H4 (cell line): ENCODE data around the gene MAPK6. TPM values are rescaled to one million over a fixed set of nuclear protein-coding genes. Genes with fewer than 3 reads are reported as not detected.
"Not testable (repeated sequence)": the region's sequence is repeated elsewhere in the genome, so short reads cannot be mapped to it uniquely, and the experiment has no call there.

ENCODE experiments used
- DNase-seq: peaks from one replicate; pipeline ENCODE4 v3.0.0-alpha.2; 2015; ENCODE audit warnings: low spot score
- total RNA-seq: library from RNA; depleted of rRNA; stranded (reverse); fragments of >200 nt; shearing (Covaris generic); gene quantifications from 2 replicates; pipeline ENCODE4 v1.2.3, GENCODE V29; 2014

The MAPK6 gene
- total RNA-seq, 1 experiment from 2014 or later = 54.7 TPM

DNA sequence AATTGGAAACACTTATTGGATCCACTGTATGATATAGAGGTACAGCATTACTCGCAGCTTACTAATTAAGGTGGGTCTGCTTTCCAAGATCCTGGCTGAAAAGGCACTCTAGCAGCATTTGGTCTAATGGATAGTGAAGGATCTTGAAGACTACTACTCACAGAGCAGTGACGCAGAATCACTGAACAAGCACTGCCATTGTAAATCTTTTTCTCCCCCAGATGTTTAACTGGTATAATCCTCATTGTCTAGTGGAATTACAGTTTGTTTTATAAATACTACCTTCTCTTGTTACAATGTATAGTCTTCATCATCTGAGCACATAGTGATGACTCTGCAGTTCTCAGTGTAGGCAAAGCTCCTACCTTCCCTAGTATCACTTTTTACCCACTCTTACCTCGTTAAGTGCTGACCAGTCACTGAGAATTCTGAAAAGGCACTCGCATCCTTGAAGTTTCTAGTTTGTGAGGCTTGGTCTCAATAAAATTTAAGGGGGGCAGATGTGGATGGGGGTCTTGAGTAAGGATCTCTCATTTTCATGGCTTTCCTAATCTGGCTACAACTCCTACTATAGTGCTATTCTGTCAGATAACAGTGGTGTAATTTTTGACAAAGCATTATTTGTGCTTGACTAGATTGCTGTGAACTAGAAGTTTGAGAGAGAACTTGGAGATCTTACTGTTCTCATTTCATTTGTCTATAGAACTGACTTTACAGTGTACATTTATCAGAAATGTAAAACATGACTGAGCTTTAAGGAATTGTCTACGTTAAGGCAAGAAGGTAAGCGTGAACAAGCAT is 23.2 kb downstream of the MAPK6 start:
- DNase-seq = no peak

DNA sequence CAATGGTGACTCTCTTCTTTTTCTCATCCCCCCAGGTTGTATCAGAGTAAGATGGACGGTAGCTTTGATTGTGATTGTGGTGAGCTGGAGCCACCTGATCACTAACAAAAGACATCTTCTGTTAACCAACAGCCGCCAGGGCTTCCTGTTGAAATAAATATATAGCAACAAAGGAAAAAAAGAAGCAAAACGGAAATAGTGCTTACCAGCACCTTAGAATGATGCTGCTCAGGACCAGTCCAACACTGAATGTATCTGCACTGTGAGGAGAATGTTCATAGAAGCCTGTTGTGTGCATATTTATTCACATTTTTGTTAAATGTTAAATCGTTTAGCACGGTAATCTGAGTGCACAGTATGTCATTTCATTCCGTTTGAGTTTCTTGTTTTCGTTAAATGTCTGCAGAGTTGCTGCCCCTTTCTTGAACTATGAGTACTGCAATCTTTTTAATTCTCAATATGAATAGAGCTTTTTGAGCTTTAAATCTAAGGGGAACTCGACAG is 26.8 kb downstream of the MAPK6 start:
- DNase-seq = not testable (repeated sequence)

DNA sequence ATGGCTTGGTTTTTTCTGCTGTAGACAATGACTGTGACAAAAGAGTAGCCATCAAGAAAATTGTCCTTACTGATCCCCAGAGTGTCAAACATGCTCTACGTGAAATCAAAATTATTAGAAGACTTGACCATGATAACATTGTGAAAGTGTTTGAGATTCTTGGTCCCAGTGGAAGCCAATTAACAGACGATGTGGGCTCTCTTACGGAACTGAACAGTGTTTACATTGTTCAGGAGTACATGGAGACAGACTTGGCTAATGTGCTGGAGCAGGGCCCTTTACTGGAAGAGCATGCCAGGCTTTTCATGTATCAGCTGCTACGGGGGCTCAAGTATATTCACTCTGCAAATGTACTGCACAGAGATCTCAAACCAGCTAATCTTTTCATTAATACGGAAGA is 27.5 kb downstream of the MAPK6 start:
- not testable (repeated sequence) for DNase-seq

DNA sequence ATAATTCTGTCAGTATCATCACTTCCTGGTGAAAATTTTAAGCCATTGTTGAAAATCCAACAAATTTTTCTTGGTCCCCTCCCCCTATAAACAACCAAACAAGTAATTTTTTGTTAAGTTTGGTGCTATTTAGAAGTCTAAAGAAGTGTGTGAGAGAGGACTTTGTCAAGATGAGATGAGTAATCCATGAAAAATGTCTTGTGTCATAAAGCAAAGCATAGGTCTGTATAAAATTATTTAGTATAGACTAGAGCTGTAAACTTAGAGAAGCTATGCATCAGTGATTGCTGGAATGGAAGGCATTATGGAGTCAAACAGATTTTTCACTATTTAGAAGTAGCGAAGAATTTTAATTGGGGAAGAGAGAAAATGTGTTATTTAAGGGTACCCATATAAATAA is 31.4 kb downstream of the MAPK6 start:
- no peak for DNase-seq

DNA sequence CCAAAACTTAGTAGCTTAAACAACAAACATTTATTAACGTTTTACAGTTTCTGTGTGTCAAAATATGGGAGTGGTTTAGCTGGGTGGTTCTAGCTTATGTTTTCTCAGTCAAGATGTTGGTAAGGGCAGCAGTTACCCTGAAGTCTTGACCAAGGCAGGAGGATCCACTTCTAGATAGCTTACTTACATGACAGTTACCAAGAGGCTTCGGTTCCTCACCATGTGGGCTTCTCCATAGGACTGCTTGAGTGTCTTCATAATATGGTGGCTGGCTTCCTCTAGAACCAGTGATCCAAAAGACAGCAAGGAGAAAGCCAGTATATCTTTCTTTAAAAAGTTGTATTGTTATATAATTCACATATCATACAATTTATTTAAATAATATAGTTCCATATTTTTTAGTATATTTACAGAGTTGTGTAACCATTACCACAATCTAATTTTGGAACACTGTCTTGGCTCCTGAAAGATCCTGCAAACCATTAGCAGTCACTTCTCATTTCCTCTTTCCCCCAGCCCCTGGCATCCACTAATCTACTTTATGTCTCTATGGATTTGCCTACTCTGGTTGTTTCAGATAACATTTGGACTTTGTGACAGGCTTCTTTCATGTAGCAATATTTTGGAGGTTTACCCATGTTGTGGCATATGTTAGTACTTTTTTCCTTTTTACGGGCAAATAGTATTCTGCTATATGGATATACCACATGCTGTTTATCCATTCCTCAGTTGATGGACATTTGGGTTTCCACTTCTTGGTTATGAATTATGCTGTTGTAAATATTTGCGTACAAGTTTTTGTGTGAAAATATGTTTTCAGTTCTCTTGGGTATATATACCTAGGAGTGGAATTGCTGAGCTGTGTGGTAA is 33.3 kb downstream of the MAPK6 start:
- no peak for DNase-seq

DNA sequence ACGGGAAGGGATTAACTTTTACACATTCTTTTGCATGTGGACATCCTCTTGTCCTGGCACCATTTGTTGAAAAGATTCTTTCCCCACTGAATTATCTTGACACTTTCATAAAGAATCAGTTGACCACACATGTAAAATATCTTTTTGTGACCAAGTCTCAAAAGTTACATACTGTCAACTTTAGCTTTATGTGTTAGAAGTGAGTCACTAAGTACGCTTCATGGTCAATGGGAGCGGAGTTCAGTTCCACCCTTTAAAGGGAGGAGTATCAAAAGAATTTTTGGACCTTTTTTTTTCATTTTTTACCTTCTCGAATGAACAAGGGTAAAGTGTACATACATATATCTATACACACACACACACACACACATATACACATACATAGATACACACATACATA is 35.4 kb downstream of the MAPK6 start:
- no peak for DNase-seq

DNA sequence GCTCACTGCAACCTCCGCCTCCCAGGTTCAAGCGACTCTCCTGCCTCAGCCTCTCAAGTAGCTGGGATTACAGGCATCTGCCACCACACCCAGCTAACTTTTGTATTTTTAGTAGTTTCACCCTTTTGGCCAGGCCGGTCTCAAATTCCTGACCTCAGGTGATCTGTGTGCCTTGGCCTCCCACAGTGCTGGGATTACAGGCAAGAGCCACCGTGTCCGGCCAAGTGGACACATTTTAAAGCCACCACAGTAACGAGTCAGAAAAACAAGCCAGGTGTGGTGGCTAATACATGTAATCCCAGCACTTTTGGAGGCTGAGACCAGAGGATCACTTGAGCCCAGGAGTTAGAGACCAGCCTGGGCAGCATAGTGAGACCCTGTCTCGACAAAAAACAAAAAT is 35.8 kb downstream of the MAPK6 start:
- not testable (repeated sequence) for DNase-seq

DNA sequence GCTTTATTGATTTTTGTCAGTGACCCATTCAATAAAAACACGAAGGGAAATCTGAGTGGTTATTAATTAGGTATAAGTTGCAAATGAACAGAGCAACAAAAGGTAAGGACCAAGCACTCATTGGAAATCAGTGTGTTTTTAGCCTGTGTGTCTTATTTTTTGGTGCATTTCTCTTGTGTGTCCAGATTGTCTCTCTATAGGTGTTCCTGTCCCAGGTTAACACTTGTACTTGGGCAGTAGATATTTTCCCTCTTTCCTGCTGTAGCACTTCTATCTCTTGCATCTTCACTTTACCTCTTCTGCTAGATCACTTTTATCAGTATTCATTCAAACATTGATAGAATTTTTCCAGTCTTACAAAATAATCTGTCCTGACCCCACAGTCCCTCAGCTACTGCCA is 37.0 kb downstream of the MAPK6 start:
- DNase-seq = no peak

DNA sequence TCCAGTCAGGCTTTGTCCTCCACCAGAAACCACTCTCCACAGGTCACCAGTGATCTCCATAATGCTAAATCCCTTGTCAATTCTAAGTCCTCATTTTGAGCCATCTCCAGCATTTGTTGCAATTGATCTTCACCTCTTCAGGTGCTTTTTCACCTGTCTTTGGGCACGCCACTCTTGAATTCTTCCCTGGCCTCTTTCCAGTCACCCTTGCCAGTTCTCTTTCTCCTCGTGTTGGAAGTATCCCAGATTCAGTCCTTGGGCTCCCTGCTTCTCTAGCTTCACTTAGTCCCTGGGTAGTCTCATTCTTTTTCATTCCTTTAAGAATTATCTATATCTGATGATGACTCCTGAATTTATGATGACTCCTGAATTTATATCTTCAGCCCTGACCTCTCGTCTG is 37.5 kb downstream of the MAPK6 start:
- DNase-seq = no peak

DNA sequence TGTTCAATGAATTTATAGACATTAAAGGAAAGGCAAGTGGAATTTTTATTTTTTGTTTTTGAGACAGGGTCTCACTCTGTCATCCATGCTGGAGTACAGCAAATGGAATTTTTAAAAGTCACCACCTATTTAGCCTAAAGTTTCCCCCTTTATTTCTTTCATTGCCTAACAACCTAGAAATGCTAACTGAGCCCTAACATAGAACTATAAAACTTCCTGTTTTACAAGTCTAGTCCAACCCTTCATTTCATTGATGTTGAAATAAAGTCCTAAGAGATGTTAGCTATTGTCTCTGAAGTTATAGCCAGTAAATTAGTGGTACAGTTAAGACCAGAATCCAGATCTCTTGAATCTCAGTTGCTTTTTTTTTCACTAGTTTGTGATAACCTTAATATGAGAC is 39.0 kb downstream of the MAPK6 start:
- DNase-seq = no peak

DNA sequence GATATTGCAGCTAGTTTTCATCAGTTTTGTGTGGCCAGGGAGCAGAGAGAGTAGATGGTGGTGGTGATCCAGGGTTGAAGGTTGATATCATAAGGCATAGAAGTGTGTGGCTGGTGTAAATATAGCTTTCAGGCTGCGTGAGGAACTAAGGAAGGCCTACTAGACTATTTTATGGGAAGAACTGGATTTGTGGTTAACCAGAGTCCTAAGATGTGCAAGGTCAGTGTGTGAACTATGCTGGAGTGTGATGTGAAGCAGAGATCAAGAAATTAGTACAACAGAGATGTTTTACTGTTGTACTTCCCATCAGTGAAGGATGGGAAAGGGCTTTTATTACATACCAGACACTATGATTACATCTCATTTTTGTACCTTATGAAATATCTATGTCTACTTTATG is 41.5 kb downstream of the MAPK6 start:
- DNase-seq = no peak

DNA sequence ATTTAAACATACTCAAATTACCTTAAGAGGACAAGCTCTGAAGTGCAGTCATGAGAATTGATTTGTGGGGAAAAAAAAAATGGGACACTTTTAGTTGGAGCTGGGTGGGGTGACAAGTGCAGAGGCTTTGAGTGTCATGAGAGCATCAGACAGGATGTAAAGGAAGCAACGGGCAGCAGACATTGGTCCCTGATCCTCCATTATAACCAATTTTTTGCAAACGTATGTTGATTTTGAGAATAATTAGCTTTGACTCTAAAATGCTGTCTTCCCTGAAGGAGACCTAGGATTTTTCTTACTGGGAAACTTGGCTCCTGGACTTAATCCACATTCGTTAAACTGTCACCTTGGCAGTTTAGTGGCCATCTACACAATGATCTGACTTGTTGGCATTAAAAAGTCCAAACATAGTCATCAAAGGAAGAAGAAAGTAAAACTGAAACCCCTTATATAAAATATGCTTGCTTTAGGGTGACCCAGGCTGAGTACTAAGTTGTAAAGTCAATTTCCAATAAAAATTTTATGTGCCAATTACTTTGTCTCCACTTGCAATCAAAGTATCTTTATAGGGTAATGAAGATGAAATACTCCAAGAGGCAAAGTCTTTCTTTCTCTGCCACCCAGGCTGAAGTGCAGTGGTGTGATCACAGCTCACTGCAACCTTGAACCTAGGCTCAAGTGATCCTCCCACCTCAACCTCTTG is 48.0 kb downstream of the MAPK6 start:
- DNase-seq = no peak

DNA sequence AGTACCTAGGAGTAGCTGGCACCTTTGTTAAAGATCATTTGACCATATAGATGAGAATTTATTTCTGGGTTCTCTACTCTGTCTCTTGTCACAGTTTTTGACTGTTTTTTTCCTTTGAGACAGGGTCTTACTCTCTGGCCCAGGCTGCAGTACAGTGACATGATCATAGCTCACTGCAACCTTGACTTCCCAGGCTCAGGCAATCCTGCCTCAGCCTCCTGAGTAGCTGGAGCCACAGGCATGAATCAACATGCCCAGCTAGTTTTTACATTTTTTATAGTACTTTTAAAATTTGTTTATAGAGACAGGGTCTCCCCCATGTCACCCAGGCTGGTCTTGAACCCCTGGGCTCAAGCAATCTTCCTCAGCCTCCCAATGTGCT is 48.5 kb downstream of the MAPK6 start:
- DNase-seq = no peak

DNA sequence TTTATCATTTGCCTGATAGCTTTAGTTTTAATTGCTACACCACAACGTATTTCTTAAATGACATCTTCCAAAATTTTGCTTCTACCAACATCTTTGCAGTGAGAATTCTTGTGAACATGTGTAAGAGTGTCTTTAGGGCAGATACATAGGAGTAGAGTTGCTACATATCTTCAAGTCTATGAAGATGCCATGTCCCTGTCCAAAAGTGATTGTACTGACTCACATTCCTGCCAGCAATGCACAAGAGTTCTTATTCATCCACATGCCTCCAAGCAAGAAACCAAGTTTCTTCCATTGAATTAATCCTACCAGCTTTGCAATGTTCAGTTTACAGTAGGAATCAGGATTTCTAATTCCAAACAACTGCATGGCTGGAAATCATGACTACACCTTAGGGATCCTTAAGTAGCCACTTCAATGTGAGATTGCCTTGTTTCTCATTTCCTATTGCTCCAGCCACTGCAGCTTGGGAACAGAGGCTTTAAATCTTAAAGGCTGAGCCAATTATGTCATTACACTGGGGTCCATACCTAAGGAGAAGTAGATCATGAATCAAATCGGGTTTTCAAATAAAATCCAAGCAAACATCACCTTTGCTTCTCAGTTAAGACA is 49.1 kb downstream of the MAPK6 start:
- no peak for DNase-seq

DNA sequence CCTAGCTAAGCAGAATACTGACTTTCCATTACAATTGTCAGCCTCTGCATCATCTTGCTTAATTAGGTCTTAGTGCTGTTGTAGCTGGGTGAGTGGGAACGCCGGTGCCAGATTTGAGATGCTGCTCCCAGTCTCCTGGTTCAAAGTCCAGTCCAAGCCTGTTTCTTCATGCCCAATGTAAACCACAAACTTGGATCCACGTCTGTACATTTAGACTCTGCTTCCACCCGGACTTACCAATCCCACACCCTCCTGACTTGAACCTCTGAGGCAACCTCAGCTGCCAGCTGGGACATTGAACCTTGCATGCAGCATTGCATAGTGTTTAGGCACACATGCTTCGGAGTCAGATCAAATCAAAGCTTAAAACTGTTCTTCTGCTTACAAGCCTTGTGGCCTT is 50.5 kb downstream of the MAPK6 start:
- DNase-seq = no peak

DNA sequence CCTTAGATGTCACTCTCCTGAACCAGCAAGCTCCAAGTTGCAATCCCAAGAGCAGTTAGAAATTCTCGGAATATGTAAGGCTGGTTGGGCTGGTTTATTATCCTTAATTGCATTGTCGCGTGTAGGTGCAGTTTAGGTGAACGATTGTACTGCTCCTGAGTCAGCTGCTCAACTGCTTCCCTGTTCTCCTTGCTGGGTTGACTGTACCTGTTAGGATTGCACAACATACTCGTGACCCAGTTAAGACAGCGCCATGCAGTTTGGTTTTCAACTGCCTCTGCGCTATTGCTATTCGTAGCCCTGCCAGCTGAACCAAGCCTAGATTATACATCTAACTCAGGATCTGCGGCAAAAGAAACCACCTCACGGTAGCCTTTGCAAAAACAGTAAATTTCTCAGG is 52.6 kb downstream of the MAPK6 start:
- DNase-seq = no peak

DNA sequence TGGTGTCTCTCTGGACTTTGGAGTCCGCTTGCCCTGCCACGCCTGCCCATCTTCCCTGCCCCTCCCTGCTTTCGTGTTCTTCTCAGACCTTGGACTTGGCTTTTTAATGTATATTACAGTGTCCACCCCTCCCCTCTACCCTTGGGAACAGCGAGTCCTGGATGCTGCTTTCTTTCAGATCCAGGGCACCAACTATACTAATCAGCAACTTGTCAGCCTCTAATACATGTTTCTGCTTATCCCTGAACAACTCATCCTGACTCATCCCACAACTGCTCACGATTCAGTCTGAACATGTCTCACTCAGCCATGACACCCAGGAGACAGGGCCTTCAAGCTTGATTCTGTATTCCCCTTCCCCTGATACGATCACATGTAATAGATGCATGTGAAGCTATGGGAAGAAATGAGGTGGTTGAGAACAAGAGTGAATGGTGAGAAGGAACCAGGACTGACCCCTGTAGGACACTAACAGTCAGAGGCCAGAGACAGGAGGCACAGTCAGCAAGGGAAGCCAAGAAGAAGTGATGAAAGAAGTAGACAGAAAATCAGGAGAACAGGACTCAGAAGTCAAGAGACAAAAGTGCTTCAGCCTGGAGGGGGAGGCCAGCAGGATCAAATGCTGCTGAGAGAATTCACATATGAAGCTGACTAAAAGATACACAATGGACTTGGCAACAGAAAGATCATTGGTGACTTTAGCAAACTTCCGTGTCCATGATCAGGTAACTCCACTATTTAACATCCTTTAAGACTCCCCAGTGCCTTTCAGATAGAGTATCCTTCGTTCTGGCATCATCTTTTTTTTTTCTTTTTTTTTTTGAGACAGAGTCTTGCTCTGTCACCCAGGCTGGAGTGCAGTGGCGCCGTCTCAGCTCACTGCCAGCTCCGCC is 58.1 kb downstream of the MAPK6 start:
- DNase-seq = no peak

DNA sequence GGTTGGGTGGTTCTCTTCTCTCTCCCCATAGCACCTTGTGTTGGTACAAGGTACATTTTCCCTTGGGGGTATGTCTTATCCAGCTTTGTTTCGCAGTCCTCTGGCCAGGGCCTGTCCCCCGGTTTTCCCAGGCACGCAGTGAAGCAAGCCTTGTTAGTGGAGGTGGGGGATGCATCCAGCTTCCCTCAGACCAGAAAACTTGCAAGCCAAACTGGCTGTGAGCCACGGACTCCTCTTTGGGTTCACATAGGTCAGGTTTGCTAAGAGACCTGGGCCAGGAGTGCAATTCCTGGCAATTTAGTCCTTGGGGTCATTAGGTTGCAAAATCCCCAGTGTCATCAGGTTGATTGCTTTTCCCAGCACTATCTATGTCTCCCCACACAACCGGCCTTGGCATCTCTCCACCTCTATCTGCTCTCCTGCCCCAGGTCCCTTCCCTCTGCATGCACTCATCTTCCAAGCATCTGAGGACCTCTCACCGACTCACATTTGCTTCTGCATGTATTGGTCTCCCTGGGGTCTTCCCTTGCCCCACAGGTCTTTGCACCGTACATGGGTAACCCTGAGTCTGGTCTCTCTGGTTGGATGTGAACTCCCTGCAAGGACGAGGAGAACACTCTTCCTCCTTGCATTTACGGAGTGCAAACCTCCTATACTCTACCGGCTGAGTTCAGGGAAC is 59.3 kb downstream of the MAPK6 start:
- DNase-seq = no peak

DNA sequence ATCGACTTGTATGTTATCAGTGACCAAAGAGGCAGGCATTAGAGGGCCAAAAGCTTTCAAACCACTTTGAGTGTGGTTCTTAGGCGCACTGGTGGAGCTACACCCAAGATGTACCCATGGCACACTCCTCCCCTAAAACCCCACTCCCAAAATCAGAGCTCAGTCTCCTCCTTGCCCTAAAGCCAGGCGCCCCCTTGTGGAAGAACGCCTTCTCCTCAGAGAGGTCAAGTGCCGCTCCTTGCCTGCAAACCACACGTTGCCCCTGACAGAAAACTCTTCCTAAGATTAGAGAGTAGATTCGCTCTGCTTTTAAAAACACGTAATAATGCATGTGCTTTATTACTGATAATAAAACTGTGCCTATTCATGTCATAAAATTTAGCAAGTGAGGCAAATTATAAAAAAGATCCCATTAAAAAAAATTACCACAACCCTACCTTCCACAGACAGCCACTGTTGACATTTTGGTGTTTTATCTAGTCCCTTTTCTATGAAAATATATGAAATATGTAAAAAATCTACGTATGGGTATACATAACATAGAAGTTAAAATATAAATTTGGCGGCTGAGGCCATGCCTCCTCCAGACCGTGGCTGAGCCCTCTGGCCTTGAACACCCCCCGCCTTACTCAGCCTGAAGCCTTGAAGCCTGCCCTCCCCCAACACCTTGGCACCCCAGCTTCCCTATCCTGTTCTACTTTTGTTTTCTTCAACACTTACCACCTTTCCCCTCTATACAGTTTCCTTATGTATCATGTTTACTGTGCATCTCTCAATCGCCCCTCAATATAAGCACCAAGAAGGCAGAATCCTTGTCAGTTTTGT is 60.1 kb downstream of the MAPK6 start:
- peak; percentile 45 for DNase-seq
